K562 (cell line): ENCODE data around the gene MAP2. TPM values are rescaled to one million over a fixed set of nuclear protein-coding genes. Genes with fewer than 3 reads are reported as not detected.

Experiments used
- ATAC-seq: fragments of 200-7000 bp; cut with Tn5 transposase; 3 replicates; pipeline ENCODE4 v1.9.1; 2020; ENCODE audit warnings: moderate library complexity
- BruUV-seq: library from RNA; stranded (reverse); fragments of 400-500 nt; replicated peaks from 2 replicates; lab custom pipeline; 2021; lab: Mats Ljungman, UMichigan
- CTCF ChIA-PET: fragments of 300-600 bp; formaldehyde crosslinking; extraction: SDS; loops from one replicate; lab custom pipeline; 2021; ENCODE audit warnings: low intra/inter-chr PET ratio; lab: Yijun Ruan, JAX
- POLR2A ChIA-PET: fragments of 300-600, 350-650 bp; sonication (Branson Sonifier 250); formaldehyde crosslinking; extraction: SDS; loops from one replicate; lab custom pipeline; 2021; ENCODE audit warnings: antibody characterized with exemption, inconsistent platforms; lab: Yijun Ruan, JAX
- DNase-seq, 4 experiments: peaks; one replicate each; pipeline versions ENCODE4 v3.0.0 to v3.0.0-alpha.2; 2011 to 2018; ENCODE audit warnings: low spot score in 3 of 4, mixed read lengths in 3 of 4; ENCODE audit errors: extremely low read depth in 1 of 4
- FAIRE-seq: peaks from 2 replicates; lab custom pipeline; 2011; peaks lifted over from hg19 to GRCh38; lab: Jason Lieb, UNC
- H2AFZ ChIP-seq: 2 replicates; pipeline ENCODE4 v1.6.0; 2011; ENCODE audit warnings: low read depth, low read length, control low read depth, inconsistent platforms
- H3K27ac ChIP-seq: fragments of 200-600 bp; 3 replicates; pipeline ENCODE4 v1.8.0; 2011; ENCODE audit warnings: low read depth, mild to moderate bottlenecking, control low read depth, inconsistent platforms, low read length, moderate library complexity, mixed read lengths; ENCODE audit errors: extremely low read depth
- H3K27me3 ChIP-seq, 2 experiments: fragments of 300-600 bp in 1 of 2; 2 replicates in 1 of 2; 3 replicates in 1 of 2; pipeline versions ENCODE4 v1.6.0 to v1.8.0; 2011; ENCODE audit warnings: inconsistent platforms in 2 of 2, low read length in 2 of 2, mild to moderate bottlenecking in 1 of 2, mixed read lengths in 1 of 2, moderate library complexity in 1 of 2; ENCODE audit not compliant: control insufficient read depth in 2 of 2, insufficient read depth in 2 of 2
- H3K36me3 ChIP-seq: fragments of 300-600 bp; 3 replicates; pipeline ENCODE4 v1.8.0; 2011; ENCODE audit warnings: mild to moderate bottlenecking, low read length, inconsistent platforms; ENCODE audit not compliant: control insufficient read depth, insufficient read depth
- H3K4me1 ChIP-seq, 2 experiments: fragments of 200-600 bp in 1 of 2; replicated peaks in 1 of 2; 2 replicates in 1 of 2; 3 replicates in 1 of 2; pipeline versions ENCODE4 v1.5.1 to v1.8.0; 2011; ENCODE audit warnings: inconsistent platforms in 2 of 2, low read length in 2 of 2, mild to moderate bottlenecking in 1 of 2, mixed read lengths in 1 of 2, moderate library complexity in 1 of 2; ENCODE audit not compliant: control insufficient read depth in 2 of 2, insufficient read depth in 2 of 2
- H3K4me2 ChIP-seq: 2 replicates; pipeline ENCODE4 v1.6.1; 2011; ENCODE audit warnings: low read length, control low read depth, inconsistent platforms, mixed read lengths; ENCODE audit not compliant: insufficient read depth
- H3K4me3 ChIP-seq: fragments of 200-600 bp; sonication (generic), shearing (Covaris generic); 2 replicates; pipeline ENCODE4 v1.5.1; 2016; ENCODE audit warnings: control low read depth, inconsistent platforms
- H3K79me2 ChIP-seq: fragments of 200-600 bp; 3 replicates; pipeline ENCODE4 v1.8.0; 2011; ENCODE audit warnings: low read length, inconsistent platforms; ENCODE audit not compliant: control insufficient read depth, insufficient read depth
- H3K9ac ChIP-seq, 2 experiments: 2 replicates each; pipeline versions ENCODE4 v1.6.0 to v1.6.1; 2011; ENCODE audit warnings: low read depth in 2 of 2, low read length in 2 of 2, control low read depth in 1 of 2, inconsistent platforms in 1 of 2, mild to moderate bottlenecking in 1 of 2, mixed read lengths in 1 of 2; ENCODE audit not compliant: insufficient read depth in 1 of 2
- H3K9me1 ChIP-seq: one replicate; pipeline ENCODE4 v1.6.0; 2011; ENCODE audit warnings: inconsistent platforms, mild to moderate bottlenecking, low read length, moderate library complexity; ENCODE audit not compliant: control insufficient read depth, insufficient read depth
- H3K9me3 ChIP-seq: replicated peaks from 2 replicates; pipeline ENCODE4 v1.5.1; 2011; ENCODE audit warnings: low read depth, low read length, inconsistent platforms; ENCODE audit not compliant: control insufficient read depth, insufficient read depth
- H4K20me1 ChIP-seq: replicated peaks from 2 replicates; pipeline ENCODE4 v1.6.1; 2011; ENCODE audit warnings: low read length, inconsistent platforms, mixed read lengths; ENCODE audit not compliant: control insufficient read depth, insufficient read depth
- CEBPG ChIP-seq, 3 experiments: fragments of 200-800 bp in 1 of 3; sonication (Bioruptor generic) in 1 of 3; sonication (generic) in 1 of 3; formaldehyde crosslinking in 1 of 3; IDR thresholded peaks in 2 of 3; conservative IDR thresholded peaks in 1 of 3; 2 replicates each; pipeline versions ENCODE4 v1.6.1 to v1.8.0; 2016 to 2022; ENCODE audit warnings: missing compliant biosample characterization in 2 of 3, missing genetic modification characterization in 2 of 3, mild to moderate bottlenecking in 1 of 3, missing genetic modification reagents in 1 of 3
- CHCHD3 ChIP-seq: fragments of 250-450 bp; sonication (Bioruptor Pico); IDR thresholded peaks from 2 replicates; pipeline ENCODE4 v2.1.2; 2022; ENCODE audit warnings: mild to moderate bottlenecking
- DACH1 ChIP-seq: fragments of 450-650 bp; IDR thresholded peaks from 2 replicates; pipeline ENCODE4 v1.6.1; 2018; ENCODE audit not compliant: partially characterized antibody
- FIP1L1 ChIP-seq: fragments of 200-400 bp; formaldehyde crosslinking; IDR thresholded peaks from 2 replicates; pipeline ENCODE4 v1.6.1; 2018; ENCODE audit warnings: mild to moderate bottlenecking, low read depth, low read length; ENCODE audit not compliant: poor library complexity, severe bottlenecking
- MBD1 ChIP-seq: fragments of 250-450 bp; sonication (Bioruptor Pico); IDR thresholded peaks from 2 replicates; pipeline ENCODE4 v1.8.0; 2022; ENCODE audit warnings: inconsistent platforms
- ZC3H4 ChIP-seq: sonication (generic); formaldehyde crosslinking; IDR thresholded peaks from 2 replicates; pipeline ENCODE4 v1.9.0; 2021; ENCODE audit warnings: missing genetic modification reagents, borderline replicate concordance
- ZFP30 ChIP-seq: fragments of 250-450 bp; sonication (Bioruptor Pico); IDR thresholded peaks from 2 replicates; pipeline ENCODE4 v1.8.0; 2022; ENCODE audit warnings: moderate library complexity, mild to moderate bottlenecking, inconsistent platforms, borderline replicate concordance
- ZNF76 ChIP-seq: fragments of 250-450 bp; sonication (Bioruptor Pico); IDR thresholded peaks from 2 replicates; pipeline ENCODE4 v1.4.0; 2020; ENCODE audit warnings: mild to moderate bottlenecking, moderate library complexity, borderline replicate concordance
- WGBS: fragments of 100-300 bp; shearing (Covaris generic); methylation state at CpG from one replicate; pipeline ENCODE4 v1.1.6; 2016; ENCODE audit warnings: low coverage, mixed read lengths; ENCODE audit not compliant: insufficient coverage; ENCODE audit errors: missing lambda C conversion rate; 5-methylcytosine and 5-hydroxymethylcytosine counted together
- in situ Hi-C: fragments of 300-500 bp; cut with MboI; formaldehyde crosslinking; loops from 4 replicates; pipeline ENCODE4 v1.15.0; 2018; ENCODE audit warnings: inconsistent platforms, mixed read lengths
- intact Hi-C: fragments of 100-400 bp; cut with micrococcal nuclease; formaldehyde crosslinking; loops from 2 replicates; pipeline ENCODE4 v1.14.2; 2022
- polyA plus RNA-seq, 8 experiments: library from polyadenylated mRNA; depleted of rRNA in 4 of 8; stranded (reverse) in 5 of 8; unstranded in 3 of 8; fragments of >200 nt; fragmentation: Nextera tagmentation in 2 of 8; fragmentation: Illumina TruSeq in 1 of 8; extraction: Ambion mirVana in 2 of 8; extraction: Trizol in 1 of 8; gene quantifications; 2 replicates each; pipeline versions ENCODE4 v1.2.1 to v1.2.3, GENCODE V29; 2011 to 2014; ENCODE audit warnings: inconsistent platforms in 1 of 8, missing spikeins in 1 of 8
- total RNA-seq, 7 experiments: library from RNA; depleted of rRNA in 6 of 7; stranded (reverse); fragments of >200 nt in 6 of 7; fragmentation: Illumina TruSeq in 2 of 7; extraction: Trizol in 2 of 7; gene quantifications; 2 replicates each; pipeline versions ENCODE4 v1.2.1 to v1.2.3, GENCODE V29; 2011 to 2021; ENCODE audit warnings: low replicate concordance in 1 of 7

The MAP2 gene
- total and polyA plus RNA-seq, 9 of the 15 experiments (the other 6 are each of a cell fraction or from before 2014, with no cell fraction given), result 0.13 TPM; not detected in 8

GRCh38 chr2:209473930-209474419 is 50.1 kb downstream of the MAP2 start:
- in situ Hi-C loops (no loop called here), intact Hi-C loops (no loop called here)
- H2AFZ ChIP-seq, result no peak overlapping the region
- DNase-seq (no peak), ATAC-seq (no peak), FAIRE-seq (no peak)
- no peaks in the 10 kb centered on the region for H3K36me3 ChIP-seq
- BruUV-seq, result no TSS peak
- H3K9ac ChIP-seq, result no peak overlapping the region
- ChIA-PET CTCF (no interaction called here), POLR2A (no interaction called here)
- no peaks in the 10 kb centered on the region for H3K79me2 ChIP-seq
- no peak overlapping the region for H3K4me3 ChIP-seq
- H3K4me2 ChIP-seq, result no peak overlapping the region
- H3K9me3 ChIP-seq, result 0 out of 2 replicates have a peak, but pooled peaks cover 2% of the 10 kb centered on the region
- H3K27me3 ChIP-seq, result no peaks in the 10 kb centered on the region
- TF ChIP-seq FIP1L1 (no peak), ZC3H4 (CRISPR knock-in tag) (no peak), CHCHD3 (CRISPR knock-in tag) (no peak), DACH1 (no peak), ZNF76 (CRISPR knock-in tag) (no peak), CEBPG (CRISPR knock-in tag; IDR thresholded peaks at IDR 0.05) (no peak), CEBPG (tag; conservative IDR thresholded peaks at IDR 0.05 in 1 of 2, IDR thresholded peaks at IDR 0.05 in 1 of 2) (no peak), ZFP30 (CRISPR knock-in tag) (no peak), MBD1 (CRISPR knock-in tag) (no peak)
- H4K20me1 ChIP-seq, result no peaks in the 10 kb centered on the region
- WGBS, result 6% methylated on average over 2 of the region's 3 CpGs
- no peak overlapping the region for H3K27ac ChIP-seq
- H3K4me1 ChIP-seq, result no peaks in the 10 kb centered on the region
- H3K9me1 ChIP-seq, result no peaks in the 10 kb centered on the region
